Measurements from ENCODE around the gene NUCKS1. TPM values are rescaled to one million over a fixed set of nuclear protein-coding genes. Genes with fewer than 3 reads are reported as not detected.

The NUCKS1 gene
- total RNA-seq, 1 experiment from 2014 or later, result 210 TPM

DNA sequence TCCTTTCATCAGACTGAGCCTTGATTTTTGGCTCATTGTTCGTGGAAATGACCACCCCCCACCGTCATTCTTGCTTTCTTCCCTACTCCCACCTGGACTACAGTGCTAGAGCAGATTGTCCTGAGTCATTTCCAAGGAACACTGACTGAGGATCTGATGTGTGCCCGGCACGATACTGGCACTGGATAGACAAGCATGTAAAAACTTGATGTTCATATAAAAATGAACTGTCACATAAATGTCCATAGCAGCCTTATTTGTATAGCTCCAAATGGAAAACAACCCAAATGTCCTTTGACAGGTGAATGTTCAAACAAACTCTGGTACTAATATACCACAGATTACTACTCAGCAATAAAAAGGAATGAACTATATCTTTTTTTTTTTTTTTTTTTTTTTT, 51.1 kb downstream of the NUCKS1 start:
- Histone ChIP-seq H3K27ac (ENCODE audit: low read length) (no peak overlapping the region), H3K4me3 (ENCODE audit: low read depth in 2 of 2, low read length in 2 of 2) (no peak overlapping the region)

DNA sequence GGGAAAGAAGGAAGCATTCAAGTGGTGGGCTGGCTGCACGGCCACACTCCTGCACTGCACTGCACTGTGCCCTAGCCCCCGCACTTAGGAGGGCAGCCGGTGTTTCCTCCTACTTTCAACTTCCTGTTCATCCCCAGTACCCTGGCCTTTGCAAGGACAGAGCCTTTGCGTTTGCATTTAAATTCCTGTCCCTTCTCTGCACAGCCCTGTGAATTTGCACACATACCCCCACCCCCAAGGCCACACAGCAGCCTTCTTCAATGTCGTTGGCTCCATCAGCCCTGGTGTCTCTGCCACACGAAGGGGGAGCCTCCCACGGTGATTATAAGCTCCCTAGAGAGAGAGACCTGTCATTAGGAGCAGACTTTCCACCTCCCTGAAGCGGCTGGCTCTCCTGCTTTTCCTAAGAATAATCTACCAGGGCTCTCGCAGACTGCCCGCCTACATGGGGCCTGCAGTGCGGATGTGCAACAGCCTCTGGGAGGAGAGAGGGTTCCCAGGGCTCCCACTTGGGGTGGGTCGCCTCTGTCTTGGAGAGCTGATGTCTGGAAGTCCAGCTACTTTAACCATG, 56.5 kb downstream of the NUCKS1 start:
- 0 out of 2 replicates have a peak, but pooled peaks have one; percentile 20 for ATAC-seq
- in situ Hi-C loops (cut with HindIII; ENCODE audit: low pct_unique_long_range_greater_than_20kb, low sequenced_read_pairs) (no loop called here), intact Hi-C loops (cut with micrococcal nuclease; ENCODE audit: unreplicated experiment) (no loop called here)
- CTCF ChIA-PET, result no interaction called here
- no peaks in the 10 kb centered on the region for H3K9me3 ChIP-seq (ENCODE audit: control insufficient read depth, insufficient read depth, low read depth, low read length)
- BruUV-seq (replicated peaks), result no TSS peak
- no peak overlapping the region for H3K27ac ChIP-seq (ENCODE audit: low read length)
- no peaks in the 10 kb centered on the region; the same call in 1 of the 2 replicates for H3K4me1 ChIP-seq (ENCODE audit: control insufficient read depth, insufficient read depth, low read length)
- DNase-seq (ENCODE audit: low read depth, low spot score), result no peak
- POLR2A ChIA-PET, result no interaction called here
- H3K36me3 ChIP-seq (ENCODE audit: control insufficient read depth, insufficient read depth, low read length), result no peaks in the 10 kb centered on the region
- TF ChIP-seq, protein P1, sequence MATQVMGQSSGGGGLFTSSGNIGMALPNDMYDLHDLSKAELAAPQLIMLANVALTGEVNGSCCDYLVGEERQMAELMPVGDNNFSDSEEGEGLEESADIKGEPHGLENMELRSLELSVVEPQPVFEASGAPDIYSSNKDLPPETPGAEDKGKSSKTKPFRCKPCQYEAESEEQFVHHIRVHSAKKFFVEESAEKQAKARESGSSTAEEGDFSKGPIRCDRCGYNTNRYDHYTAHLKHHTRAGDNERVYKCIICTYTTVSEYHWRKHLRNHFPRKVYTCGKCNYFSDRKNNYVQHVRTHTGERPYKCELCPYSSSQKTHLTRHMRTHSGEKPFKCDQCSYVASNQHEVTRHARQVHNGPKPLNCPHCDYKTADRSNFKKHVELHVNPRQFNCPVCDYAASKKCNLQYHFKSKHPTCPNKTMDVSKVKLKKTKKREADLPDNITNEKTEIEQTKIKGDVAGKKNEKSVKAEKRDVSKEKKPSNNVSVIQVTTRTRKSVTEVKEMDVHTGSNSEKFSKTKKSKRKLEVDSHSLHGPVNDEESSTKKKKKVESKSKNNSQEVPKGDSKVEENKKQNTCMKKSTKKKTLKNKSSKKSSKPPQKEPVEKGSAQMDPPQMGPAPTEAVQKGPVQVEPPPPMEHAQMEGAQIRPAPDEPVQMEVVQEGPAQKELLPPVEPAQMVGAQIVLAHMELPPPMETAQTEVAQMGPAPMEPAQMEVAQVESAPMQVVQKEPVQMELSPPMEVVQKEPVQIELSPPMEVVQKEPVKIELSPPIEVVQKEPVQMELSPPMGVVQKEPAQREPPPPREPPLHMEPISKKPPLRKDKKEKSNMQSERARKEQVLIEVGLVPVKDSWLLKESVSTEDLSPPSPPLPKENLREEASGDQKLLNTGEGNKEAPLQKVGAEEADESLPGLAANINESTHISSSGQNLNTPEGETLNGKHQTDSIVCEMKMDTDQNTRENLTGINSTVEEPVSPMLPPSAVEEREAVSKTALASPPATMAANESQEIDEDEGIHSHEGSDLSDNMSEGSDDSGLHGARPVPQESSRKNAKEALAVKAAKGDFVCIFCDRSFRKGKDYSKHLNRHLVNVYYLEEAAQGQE (IDR thresholded peaks at IDR 0.05; ENCODE audit: insufficient read depth in 1 of 2, low read depth in 2 of 2, low read length in 1 of 2), result no peak
- TF ChIP-seq, protein P2, sequence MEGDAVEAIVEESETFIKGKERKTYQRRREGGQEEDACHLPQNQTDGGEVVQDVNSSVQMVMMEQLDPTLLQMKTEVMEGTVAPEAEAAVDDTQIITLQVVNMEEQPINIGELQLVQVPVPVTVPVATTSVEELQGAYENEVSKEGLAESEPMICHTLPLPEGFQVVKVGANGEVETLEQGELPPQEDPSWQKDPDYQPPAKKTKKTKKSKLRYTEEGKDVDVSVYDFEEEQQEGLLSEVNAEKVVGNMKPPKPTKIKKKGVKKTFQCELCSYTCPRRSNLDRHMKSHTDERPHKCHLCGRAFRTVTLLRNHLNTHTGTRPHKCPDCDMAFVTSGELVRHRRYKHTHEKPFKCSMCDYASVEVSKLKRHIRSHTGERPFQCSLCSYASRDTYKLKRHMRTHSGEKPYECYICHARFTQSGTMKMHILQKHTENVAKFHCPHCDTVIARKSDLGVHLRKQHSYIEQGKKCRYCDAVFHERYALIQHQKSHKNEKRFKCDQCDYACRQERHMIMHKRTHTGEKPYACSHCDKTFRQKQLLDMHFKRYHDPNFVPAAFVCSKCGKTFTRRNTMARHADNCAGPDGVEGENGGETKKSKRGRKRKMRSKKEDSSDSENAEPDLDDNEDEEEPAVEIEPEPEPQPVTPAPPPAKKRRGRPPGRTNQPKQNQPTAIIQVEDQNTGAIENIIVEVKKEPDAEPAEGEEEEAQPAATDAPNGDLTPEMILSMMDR (IDR thresholded peaks at IDR 0.05), result no peak
- TF ChIP-seq SIN3A (IDR thresholded peaks at IDR 0.05; ENCODE audit: borderline replicate concordance, insufficient read depth, low read depth, low read length) (no peak), TCF7L2 (IDR thresholded peaks at IDR 0.05; ENCODE audit: low read depth, low read length) (no peak), POLR2AphosphoS5 (IDR thresholded peaks at IDR 0.05; ENCODE audit: low read depth, low read length) (no peak)
- H3K27me3 ChIP-seq (ENCODE audit: control insufficient read depth, insufficient read depth, low read length), result no peaks in the 10 kb centered on the region
- H3K4me3 ChIP-seq (ENCODE audit: low read depth in 2 of 2, low read length in 2 of 2), result no peak overlapping the region

More for the DNA sequence above, 51.1 kb downstream of the NUCKS1 start:
- POLR2A ChIA-PET, result no interaction called here
- intact Hi-C loops (cut with micrococcal nuclease; ENCODE audit: unreplicated experiment) (no loop called here), in situ Hi-C loops (cut with HindIII; ENCODE audit: low pct_unique_long_range_greater_than_20kb, low sequenced_read_pairs) (no loop called here)
- H3K9me3 ChIP-seq (ENCODE audit: control insufficient read depth, insufficient read depth, low read depth, low read length), result no peaks in the 10 kb centered on the region
- no peak for TF ChIP-seq SIN3A (IDR thresholded peaks at IDR 0.05; ENCODE audit: borderline replicate concordance, insufficient read depth, low read depth, low read length)
- TF ChIP-seq, protein P1 (IDR thresholded peaks at IDR 0.05; ENCODE audit: insufficient read depth in 1 of 2, low read depth in 2 of 2, low read length in 1 of 2), result no peak
- TF ChIP-seq TCF7L2 (IDR thresholded peaks at IDR 0.05; ENCODE audit: low read depth, low read length), result no peak
- TF ChIP-seq, protein P2 (IDR thresholded peaks at IDR 0.05), result no peak
- no peak for TF ChIP-seq POLR2AphosphoS5 (IDR thresholded peaks at IDR 0.05; ENCODE audit: low read depth, low read length)
- no TSS peak for BruUV-seq (replicated peaks)
- H3K36me3 ChIP-seq (ENCODE audit: control insufficient read depth, insufficient read depth, low read length), result no peaks in the 10 kb centered on the region
- DNase-seq (ENCODE audit: low read depth, low spot score) (no peak), ATAC-seq (no peak)
- no peaks in the 10 kb centered on the region for H3K27me3 ChIP-seq (ENCODE audit: control insufficient read depth, insufficient read depth, low read length)
- CTCF ChIA-PET, result no interaction called here
- no peaks in the 10 kb centered on the region for H3K4me1 ChIP-seq (ENCODE audit: control insufficient read depth, insufficient read depth, low read length)
